Measurements from ENCODE around the gene ACAD9.

The ACAD9 gene

GRCh38 chr3:128908951-128909350 lies 29.5 kb downstream of the ACAD9 start:
- no peak for DNase-seq (ENCODE audit: low read depth)
- TF ChIP-seq CTCF (IDR thresholded peaks at IDR 0.05; ENCODE audit: control insufficient read depth, insufficient read depth, low read depth, low read length, missing control alignments) = no peak
- H3K4me3 ChIP-seq (ENCODE audit: control insufficient read depth, low read depth, low read length) = no peak overlapping the region

GRCh38 chr3:128910006-128910405 lies 30.6 kb downstream of the ACAD9 start:
- H3K4me3 ChIP-seq (ENCODE audit: control insufficient read depth, low read depth, low read length) = no peak overlapping the region
- DNase-seq (ENCODE audit: low read depth) = no peak
- no peak for TF ChIP-seq CTCF (IDR thresholded peaks at IDR 0.05; ENCODE audit: control insufficient read depth, insufficient read depth, low read depth, low read length, missing control alignments)

- no peak overlapping the region for H3K4me3 ChIP-seq (ENCODE audit: control insufficient read depth, low read depth, low read length)
- TF ChIP-seq CTCF (IDR thresholded peaks at IDR 0.05; ENCODE audit: control insufficient read depth, insufficient read depth, low read depth, low read length, missing control alignments) = no peak
- no peak for DNase-seq (ENCODE audit: low read depth)
These were observed 32.5 kb downstream of the ACAD9 start for GRCh38 chr3:128911911-128912310.

GRCh38 chr3:128914966-128915645 lies 35.7 kb downstream of the ACAD9 start:
- no peak for TF ChIP-seq CTCF (IDR thresholded peaks at IDR 0.05; ENCODE audit: control insufficient read depth, insufficient read depth, low read depth, low read length, missing control alignments)
- H3K4me3 ChIP-seq (ENCODE audit: control insufficient read depth, low read depth, low read length) = no peak overlapping the region
- DNase-seq (ENCODE audit: low read depth) = no peak

GRCh38 chr3:128917291-128917690 lies 37.9 kb downstream of the ACAD9 start:
- no peak for TF ChIP-seq CTCF (IDR thresholded peaks at IDR 0.05; ENCODE audit: control insufficient read depth, insufficient read depth, low read depth, low read length, missing control alignments)
- no peak for DNase-seq (ENCODE audit: low read depth)
- no peak overlapping the region for H3K4me3 ChIP-seq (ENCODE audit: control insufficient read depth, low read depth, low read length)

- DNase-seq (ENCODE audit: low read depth) = no peak
- no peak for TF ChIP-seq CTCF (IDR thresholded peaks at IDR 0.05; ENCODE audit: control insufficient read depth, insufficient read depth, low read depth, low read length, missing control alignments)
- H3K4me3 ChIP-seq (ENCODE audit: control insufficient read depth, low read depth, low read length) = no peak overlapping the region
These were observed 40.6 kb downstream of the ACAD9 start for GRCh38 chr3:128919988-128920387.
